Measurements from ENCODE around the gene MRPL44.

MRPL44 gene

GRCh38 chr2:223957092-223957851, at the start of gene MRPL44:
Gene MRPL44 (plus strand): TSS chr2:223957463. CDS start chr2:223957473, 10 bp downstream.
- DNase-seq = peak; percentile 95

GRCh38 chr2:223908304-223908998, 48.8 kb upstream of the MRPL44 start:
- no peak for DNase-seq

DNA sequence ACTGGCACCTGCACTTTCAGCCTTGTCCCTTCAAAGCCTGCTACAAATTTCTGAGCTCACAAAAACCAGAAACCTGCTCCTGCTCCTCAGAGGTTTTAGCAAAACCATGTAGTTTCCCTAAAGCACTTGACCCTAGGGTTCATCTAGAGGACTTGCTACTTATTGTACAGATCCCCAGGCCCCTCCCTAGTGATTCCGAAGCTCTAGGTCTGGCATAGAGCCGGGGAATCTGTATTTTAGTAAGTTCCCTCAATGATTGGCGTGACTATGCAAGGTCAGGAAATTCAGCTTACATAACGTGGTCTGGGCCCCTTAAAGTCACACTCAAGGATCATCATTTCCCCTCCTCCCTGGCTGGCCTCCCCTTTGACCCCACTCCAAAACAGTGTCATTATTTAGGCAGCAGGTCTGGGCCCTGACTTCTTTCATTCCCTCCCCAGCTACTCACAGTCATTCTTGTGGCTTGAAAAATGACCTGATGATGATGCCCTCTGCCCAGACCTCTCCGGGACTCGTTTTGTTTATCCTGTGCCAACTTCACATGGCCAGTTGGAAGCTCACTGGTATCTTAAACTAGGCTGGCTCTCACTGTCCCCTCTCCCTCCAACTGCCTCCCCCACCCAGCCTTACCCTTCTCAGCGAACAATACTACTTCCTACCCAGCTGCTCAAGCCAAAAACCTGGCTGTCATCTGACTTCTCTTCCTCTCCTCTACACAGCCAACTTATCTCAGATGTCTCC, 48.1 kb upstream of the MRPL44 start:
- DNase-seq = no peak

DNA sequence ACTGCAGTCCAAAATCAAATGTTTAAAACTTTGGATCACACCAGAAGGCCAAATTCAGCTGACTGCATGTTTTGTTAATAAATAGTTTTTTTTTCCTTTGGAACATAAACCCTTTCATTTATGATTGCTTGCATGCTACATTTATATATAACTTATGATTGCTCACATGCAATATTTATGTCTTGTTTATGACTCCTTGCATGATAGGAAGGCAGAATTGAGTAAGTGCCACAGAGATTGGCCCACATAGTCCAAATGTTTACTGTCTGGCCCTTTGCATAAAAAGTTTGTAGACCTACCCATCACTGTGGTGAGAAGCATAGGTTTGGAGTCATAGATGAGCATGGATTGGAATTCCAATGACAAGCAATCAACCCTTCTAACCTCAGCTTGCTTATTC, 42.9 kb upstream of the MRPL44 start:
- no peak for DNase-seq

DNA sequence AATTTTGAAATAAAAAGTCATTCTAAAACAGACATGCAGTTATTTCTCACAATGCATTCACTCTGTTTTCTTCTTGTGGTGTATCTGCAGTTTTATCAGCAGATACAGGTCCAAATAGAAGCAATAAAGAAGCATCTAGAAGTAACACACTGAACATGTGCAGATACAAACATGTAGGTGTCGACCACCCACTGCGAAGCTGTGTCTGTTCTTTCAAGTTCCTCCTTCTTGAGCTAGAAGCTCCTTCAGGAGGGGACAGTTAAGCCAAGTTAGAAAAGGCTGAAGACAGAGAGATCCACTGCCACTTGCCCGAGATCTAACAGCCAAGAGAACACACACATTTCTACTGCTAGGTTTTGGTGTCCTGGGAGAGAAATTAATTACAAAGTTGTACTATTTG, 42.2 kb upstream of the MRPL44 start:
- DNase-seq = no peak

DNA sequence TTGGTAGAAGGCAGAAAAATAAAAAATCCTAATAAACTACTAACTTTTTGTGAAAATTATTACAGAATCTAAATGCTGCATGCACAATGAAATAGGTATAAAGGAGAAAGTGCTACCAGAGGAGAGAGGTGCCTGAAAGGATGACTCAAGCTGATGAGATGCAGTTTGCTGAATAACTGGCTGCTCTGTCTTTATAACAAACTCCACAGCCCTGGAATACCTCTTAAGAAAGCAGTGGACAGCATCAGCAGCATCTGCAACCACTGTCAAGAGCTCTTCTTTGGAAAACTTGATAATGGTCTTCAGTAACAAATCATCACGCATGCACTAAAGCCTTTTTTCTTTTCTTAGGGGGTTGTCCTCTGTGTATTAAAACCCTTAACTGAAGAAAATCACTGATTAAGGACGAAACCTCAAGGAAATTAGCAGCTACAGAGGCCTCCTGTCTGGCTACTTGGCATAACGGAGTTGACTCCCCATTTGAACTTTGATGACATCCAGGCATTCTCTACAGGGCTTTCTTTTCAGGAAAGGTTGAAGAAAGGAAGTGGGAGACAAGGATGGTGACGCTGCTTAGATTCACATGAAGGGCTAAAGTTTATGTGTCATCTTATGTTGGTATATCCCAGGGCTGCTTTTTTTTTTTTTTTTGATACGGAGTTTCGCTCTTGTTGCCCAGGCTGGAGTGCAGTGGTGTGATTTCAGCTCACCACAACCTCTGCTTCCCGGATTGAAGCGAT, 40.9 kb upstream of the MRPL44 start:
- DNase-seq = no peak

- DNase-seq = no peak
Measured at GRCh38 chr2:223918671-223919134, 38.6 kb upstream of the MRPL44 start.

- no peak for DNase-seq
Measured at GRCh38 chr2:223920109-223920508, 37.2 kb upstream of the MRPL44 start.

- no peak for DNase-seq
Measured at GRCh38 chr2:223921204-223921603, 36.1 kb upstream of the MRPL44 start.

DNA sequence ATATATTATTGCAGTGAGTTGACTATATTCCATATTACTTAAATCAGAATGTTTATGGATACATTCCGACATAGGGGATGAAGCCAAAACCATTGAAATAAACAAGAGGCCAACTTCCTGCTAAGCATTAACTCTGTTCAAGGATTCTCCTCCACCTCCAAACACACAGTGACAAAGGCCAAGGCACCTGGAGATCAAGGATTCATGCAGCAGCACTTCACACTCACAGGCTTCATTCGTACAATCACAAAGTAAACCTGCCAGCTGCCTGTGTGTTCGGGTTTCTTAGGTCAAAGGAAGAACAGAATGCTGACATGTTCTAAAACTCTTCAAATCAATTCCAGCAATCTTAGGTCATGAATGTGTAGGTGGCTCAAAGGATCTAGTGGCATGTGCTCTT, 35.0 kb upstream of the MRPL44 start:
- no peak for DNase-seq

- DNase-seq = no peak
Measured at GRCh38 chr2:223923976-223924375, 33.3 kb upstream of the MRPL44 start.

GRCh38 chr2:223925106-223925505, 32.2 kb upstream of the MRPL44 start:
- no peak for DNase-seq

- DNase-seq = no peak
Measured at GRCh38 chr2:223928113-223929006, 28.9 kb upstream of the MRPL44 start.

GRCh38 chr2:223929571-223930102, 27.6 kb upstream of the MRPL44 start:
- DNase-seq = peak; percentile 50

GRCh38 chr2:223930103-223930976, 26.9 kb upstream of the MRPL44 start:
- DNase-seq = no peak

DNA sequence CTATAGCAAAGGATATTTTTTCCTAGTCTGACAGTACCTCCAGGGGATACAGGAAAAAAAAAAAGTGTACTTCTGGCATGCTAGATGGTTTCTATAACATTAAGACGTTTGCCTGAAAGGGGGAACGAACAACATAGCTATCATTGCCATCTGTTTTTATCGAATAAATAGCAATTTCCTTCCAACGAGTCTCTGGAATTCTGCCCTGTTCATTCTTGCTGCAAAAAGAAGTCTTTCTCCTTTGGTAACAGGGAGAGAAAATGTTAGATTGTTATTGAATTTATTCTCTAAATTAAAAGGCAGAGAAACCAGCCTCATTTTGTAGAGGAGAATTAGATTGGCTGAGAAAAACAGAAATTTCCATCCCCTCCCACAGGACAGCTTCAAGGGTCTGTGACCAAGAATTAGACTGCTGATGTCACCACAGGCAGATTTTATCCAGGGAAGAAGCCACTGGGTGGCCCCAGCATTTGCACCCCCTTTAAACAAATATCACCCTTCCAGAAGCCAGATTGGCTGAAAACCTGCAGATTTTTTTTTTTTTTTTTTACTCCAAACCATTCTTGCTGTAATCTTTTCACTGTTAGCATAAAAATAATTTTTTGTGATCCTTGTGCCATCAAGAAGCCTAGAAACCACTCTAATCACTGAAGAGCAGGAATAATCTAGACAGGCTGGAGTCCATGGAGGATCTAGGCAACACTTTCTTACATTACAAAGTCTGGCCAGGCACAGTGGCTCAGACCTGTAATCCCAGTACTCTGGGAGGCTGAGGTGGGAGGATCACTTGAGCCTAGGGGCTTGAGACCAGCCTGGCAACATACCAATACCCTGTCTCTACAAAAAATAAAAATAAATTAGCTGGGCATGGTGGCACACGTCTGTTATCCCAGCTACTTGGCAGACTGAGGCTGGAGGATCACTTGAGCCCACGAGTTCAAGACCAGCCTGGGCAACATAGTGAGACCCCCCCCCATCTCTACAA, 24.2 kb upstream of the MRPL44 start:
- no peak for DNase-seq

DNA sequence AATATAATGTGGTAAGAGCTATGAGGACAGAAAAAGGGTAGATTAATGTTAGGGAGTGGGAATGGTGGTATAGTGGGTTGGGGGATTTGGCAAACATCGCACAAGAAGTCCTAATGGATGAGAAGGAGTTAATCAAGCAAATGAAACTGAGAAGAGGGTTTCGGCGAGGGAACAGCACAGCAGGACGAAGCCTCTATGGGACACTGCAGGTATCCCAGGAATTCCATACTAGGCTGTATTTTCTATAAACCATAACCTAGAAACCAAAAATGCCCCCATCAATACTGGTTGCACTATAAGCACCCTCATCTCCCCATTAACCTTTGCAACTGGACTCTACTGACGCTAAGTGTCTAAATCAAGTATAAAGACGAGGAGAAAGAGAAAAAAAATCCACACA, 22.4 kb upstream of the MRPL44 start:
- DNase-seq = no peak

- no peak for DNase-seq
Measured at GRCh38 chr2:223935459-223936125, 21.7 kb upstream of the MRPL44 start.

DNA sequence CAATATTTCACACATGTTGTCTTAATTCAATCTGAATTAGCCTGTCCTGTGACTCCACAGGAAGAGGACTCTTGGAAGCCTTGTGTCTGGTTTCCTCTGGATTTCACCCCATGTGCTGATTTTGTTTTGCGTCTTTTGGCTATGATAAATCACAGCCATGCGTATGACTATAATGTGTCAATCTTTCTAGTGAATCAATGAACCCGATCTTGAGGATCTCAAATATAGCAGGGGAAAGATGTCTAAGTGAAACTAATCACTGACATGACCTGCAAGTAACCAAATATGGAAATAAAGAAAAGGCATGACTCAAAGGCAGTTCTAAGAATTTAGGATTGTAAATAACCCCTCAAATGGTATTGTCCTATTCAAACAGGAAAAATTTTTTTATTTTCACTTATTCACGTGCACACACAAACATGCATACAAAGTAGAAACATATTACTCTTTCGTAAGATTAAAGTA, 20.4 kb upstream of the MRPL44 start:
- no peak for DNase-seq

Data from CD4-positive, alpha-beta T cell treated with Interleukin-21 for 1 hour (primary cell).